ENCODE data around the gene STRBP.

Gene STRBP

GRCh38 chr9:123128591-123128990 is 139.8 kb downstream of the STRBP start:
- no peak for DNase-seq (ENCODE audit: low spot score)

DNA sequence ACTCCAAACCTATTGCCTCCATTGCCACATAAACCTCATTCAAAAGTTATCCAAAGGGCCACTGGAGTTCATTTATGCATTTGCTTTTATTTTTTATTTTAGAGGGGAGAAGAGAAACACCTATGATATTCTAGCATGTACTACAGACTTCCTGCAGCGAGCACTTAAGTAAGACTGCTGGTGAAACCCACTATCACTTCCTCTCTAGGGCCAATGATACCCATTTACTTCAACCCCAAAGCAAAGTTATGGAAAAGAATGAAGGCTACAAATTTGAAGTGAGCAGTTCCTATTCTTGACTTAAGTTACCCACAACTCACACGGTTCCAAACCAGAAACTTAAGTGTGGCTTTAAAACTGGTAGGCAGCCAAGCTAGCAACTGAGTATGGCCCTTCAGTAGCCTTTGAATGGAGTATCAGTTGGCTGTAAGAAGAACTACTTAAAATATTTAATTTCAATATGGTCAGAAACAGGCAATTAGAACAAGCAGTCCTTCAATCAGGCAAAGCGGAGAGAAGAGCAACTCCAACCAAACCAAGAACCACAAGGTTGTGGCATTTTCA is 140.8 kb downstream of the STRBP start:
- DNase-seq (ENCODE audit: low spot score), result no peak

GRCh38 chr9:123121457-123121856 is 146.9 kb downstream of the STRBP start:
- DNase-seq (ENCODE audit: low spot score), result no peak

- no peak for DNase-seq (ENCODE audit: low spot score)
These were observed 147.4 kb downstream of the STRBP start for GRCh38 chr9:123120953-123121352.

DNA sequence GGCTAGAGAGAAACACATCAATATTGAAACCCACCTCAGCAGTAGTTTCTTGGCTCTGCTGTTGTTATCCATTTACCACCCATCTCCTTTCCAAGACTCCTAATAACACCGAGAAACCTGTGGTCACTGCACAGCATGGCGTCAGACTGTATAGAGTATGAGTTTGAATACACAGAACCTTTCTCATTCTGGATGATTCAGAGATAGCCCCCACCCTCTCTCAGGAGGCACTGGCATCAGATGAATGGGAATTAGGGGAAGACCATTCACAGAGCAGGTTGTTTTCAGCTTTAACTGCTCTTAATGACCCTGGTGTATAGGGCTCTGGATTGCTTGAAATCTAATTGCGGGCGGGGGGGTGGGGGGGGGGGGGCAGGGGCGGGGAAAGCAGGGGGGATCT is 148.3 kb downstream of the STRBP start:
- DNase-seq (ENCODE audit: low spot score), result peak; percentile 35

GRCh38 chr9:123119566-123119965 is 148.8 kb downstream of the STRBP start:
- no peak for DNase-seq (ENCODE audit: low spot score)

GRCh38 chr9:123116036-123116435 is 152.3 kb downstream of the STRBP start:
- DNase-seq (ENCODE audit: low spot score), result no peak

DNA sequence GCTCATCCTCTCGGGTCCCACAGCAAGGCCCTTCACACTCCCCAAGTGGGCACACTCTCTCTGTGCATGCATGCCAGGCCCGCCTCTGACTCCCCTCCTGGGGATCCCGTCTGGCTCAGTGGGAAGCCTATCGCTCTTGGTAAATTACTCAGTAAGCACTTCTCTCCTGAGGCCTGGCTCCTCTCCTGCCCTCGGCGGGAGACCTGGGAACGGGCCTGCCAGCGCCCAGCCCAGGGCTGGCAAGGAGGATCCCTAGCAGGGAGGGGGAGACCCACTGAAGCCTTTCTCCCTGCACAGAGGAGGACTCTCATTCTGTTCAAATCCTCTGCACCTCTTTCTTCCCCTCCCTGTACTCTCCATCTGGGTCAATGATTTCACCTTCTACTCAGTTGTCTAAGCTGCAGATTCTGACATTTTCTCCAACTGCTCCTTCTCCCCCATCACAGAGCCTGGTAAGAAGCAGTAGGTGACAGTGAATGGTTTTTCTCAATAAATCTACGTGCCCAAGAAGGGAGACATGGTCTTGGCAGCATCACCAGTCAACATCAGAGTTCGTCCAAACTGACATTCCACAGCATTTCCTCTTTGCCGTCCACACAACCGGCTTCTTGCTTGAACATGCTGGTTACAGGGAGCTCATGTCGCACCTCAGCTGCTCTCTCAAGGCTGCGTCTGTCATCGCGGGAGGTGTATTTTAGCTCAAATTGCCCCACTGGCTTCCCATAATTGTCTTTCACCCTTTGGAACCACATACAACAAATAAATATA is 153.1 kb downstream of the STRBP start:
- DNase-seq (ENCODE audit: low spot score), result no peak

DNA sequence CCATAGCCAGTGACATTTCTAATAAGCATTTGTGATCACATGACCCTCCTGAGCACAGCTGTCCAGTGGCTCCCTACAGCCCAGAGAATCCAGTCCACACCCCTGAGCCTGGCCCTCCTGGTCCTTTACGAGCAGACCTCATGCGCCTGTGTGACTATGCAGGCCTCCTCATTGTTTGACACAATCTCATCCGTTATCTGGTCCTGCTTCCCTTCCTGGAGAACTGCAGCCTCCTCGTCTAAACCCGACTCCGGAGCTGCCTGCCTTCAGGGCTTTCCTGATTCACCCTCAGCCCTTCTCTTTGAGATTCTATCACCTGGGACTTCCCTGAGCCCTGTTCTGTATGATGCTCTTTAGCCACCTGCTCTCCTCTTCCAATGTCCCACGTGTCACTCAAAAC is 155.2 kb downstream of the STRBP start:
- DNase-seq (ENCODE audit: low spot score), result no peak

DNA sequence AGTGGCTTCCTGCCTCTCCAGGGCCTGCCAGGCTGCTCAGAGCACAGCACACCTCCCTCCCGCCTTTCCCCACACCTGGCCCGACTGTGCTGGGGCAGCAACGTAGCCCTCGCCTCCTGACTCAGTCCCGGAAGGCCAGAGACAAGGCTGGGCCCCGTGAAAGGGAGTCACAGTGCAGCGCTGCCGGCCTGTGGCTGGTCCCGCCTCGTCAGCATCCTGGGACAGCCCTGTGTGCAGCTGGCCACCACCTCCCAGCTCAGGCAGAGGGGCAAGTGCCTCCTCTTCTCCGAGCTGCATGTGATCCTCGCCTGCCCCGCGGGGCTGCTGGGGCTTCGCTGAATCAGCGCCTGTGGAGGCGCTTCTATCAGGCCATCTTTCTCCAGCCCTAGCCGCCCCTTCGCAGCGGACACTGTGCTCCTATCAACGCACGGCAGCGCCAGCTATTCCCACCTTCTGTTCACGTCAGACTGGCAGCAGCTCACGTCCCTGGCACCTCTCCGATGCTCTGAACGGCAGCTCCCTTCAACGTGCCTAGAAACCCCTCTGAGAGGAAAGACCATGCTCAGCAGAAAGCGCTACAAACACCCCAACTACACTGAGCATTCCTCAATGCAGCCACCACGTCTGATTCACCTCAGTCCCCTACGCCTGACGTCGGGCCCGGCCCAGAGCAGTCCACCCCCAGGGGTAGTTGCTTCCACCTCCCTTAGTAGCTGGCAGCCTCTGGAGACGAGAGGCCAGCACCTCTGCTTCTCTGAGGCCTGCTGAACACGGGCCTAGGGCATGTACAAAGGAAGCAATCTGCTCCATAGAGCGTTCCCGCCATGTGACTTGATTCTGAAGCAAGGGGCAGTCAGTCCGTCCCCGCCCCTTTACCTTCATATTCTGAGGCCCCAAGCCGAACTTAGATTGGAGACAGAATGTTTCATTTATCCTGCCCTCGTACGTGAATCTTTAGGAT is 156.1 kb downstream of the STRBP start:
- DNase-seq (ENCODE audit: low spot score), result no peak

- no peak for DNase-seq (ENCODE audit: low spot score)
These were observed 156.9 kb downstream of the STRBP start for GRCh38 chr9:123111427-123112014.

GRCh38 chr9:123109540-123110279 is 158.7 kb downstream of the STRBP start:
- DNase-seq (ENCODE audit: low spot score), result no peak

DNA sequence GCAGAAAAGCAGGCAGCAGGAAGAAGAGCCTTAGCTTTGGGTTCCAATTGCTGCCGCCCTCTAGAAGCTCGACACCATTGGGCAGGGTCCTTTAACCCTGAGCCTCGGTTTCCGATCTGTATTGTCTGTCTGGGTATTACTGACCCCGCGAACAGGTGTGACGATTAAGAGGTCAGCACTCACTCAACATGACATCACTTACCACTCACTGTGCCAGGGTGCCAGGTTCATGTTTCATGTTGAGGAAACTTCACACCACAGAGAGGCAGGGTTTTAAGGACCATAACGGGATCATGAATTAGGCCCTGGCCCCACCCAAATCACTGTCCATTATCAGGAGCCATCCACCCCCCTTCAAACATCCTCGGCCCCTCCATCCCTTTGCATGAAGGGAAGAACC is 159.4 kb downstream of the STRBP start:
- DNase-seq (ENCODE audit: low spot score), result no peak

- DNase-seq (ENCODE audit: low spot score), result no peak
These were observed 160.6 kb downstream of the STRBP start for GRCh38 chr9:123107639-123108285.

GRCh38 chr9:123105490-123105889 is 162.9 kb downstream of the STRBP start:
- no peak for DNase-seq (ENCODE audit: low spot score)

DNA sequence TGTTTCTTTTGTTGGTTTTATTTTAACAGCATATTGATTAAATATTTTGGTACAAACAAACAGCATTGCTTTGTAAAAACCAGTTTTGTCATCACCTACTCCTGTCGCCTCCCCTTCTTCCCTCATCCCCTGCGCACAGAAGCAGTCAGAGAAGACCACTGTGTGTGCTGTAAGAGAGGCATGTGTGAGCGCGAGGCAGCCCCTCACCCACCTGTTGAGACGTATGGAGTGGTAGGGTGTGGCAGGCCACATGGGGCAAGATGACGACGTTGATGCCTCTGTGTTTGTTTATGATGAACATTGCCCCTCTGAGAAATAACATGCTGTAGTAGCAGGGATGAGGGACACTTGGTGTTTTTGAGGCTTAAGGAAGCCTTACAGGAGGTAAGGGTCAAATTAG is 163.6 kb downstream of the STRBP start:
- no peak for DNase-seq (ENCODE audit: low spot score)

- DNase-seq (ENCODE audit: low spot score), result no peak
These were observed 165.8 kb downstream of the STRBP start for GRCh38 chr9:123102375-123103113.

- DNase-seq (ENCODE audit: low spot score), result no peak
These were observed 168.8 kb downstream of the STRBP start for GRCh38 chr9:123099548-123099947.

DNA sequence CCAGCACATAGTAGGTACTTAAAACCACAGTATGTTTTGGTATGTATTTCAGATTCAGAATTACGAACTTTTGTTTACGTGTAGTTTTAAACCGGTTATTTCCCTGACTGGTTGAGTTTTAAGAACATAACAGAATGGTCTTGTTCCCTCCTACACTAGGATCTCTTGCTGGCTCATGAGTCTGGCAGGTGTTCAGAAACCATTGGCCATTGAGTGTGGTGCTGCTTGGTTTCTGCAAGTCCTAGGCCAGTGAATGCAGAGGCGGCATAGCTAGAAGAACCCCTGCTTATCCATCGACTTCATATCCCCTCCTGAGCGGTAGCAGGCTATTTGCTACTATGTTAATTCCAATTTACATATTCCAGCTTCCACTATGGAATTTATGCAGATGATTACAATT is 169.3 kb downstream of the STRBP start:
- DNase-seq (ENCODE audit: low spot score), result no peak

DNA sequence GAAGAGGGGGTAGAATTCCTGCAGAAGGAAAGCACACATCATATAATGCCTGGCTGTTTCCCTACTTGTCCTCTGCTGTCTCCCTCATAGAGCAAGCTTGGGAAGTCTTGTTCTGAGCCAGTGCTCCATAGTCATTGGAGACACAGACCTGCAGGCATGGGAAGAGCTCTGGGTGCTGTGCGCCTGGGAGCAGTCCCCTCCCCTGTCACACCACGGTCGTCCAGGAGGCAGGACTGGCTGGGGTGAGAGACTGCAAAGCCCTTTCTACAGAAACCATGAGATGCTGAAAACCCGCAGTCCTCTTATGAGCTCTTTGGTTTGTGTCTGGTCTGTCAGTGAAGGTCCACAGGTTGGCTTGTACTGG is 170.3 kb downstream of the STRBP start:
- DNase-seq (ENCODE audit: low spot score), result no peak

All from COLO829 (cell line).